ES-I3 (cell line): ENCODE results near the gene RBP3.

ENCODE experiments used
- H3K36me3 ChIP-seq: 2 replicates; pipeline ENCODE4 v1.6.1; 2013; ENCODE audit warnings: mild to moderate bottlenecking, low read length, control low read depth, moderate library complexity; ENCODE audit not compliant: insufficient read depth
- H3K4me1 ChIP-seq: 2 replicates; pipeline ENCODE4 v1.6.1; 2013; ENCODE audit warnings: mild to moderate bottlenecking, control low read depth, low read length; ENCODE audit not compliant: insufficient read depth
- H3K9ac ChIP-seq: 2 replicates; pipeline ENCODE4 v1.6.1; 2013; ENCODE audit warnings: low read depth, mild to moderate bottlenecking, low read length, moderate library complexity
- H3K9me3 ChIP-seq: 2 replicates; pipeline ENCODE4 v1.6.1; 2013; ENCODE audit warnings: mild to moderate bottlenecking, low read length, moderate library complexity; ENCODE audit not compliant: control insufficient read depth, insufficient read depth

RBP3 gene

GRCh38 chr10:47311193-47311931 is 36.8 kb upstream of the RBP3 start:
- Histone ChIP-seq H3K9ac (no peak overlapping the region), H3K36me3 (no peaks in the 10 kb centered on the region), H3K4me1 (no peaks in the 10 kb centered on the region), H3K9me3 (no peaks in the 10 kb centered on the region)

DNA sequence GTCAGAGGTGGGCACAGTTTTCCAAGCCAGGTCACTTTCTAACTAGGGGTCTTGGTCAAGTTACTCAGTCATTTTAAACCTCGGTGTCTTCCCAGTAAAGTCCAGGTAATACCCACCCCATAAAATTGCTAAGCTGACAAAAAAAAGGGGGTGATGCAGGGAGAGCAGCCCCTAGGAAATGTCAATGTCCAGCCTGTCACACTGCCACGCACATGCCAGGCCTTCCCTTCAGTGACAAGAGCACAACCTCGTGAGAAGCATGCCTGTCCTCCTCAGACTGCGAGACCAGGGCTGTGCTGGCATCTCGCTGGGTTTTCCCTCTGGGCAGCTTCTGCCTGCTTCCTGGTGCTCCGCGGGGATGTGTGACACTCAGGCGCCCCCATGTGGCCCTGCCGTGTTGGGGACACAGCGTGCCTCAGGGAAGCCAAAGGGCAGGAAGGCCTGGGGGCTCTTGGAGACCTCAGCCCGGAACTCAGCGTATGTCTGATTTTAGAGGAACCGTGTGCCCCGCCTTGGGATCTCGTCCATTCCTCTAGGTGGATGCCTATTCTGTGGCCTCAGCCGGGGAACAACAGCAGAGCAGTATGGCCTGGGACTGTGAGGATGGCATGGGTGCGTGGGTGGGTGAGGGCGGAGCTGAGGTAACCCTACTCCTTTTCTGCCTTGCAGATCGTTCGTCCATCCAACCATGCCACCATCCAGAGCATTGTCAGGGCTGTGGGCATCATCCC is 36.1 kb upstream of the RBP3 start:
- H3K9ac ChIP-seq = no peak overlapping the region
- no peaks in the 10 kb centered on the region for H3K9me3 ChIP-seq
- H3K36me3 ChIP-seq = no peaks in the 10 kb centered on the region
- no peaks in the 10 kb centered on the region for H3K4me1 ChIP-seq

- Histone ChIP-seq H3K4me1 (no peaks in the 10 kb centered on the region), H3K36me3 (no peaks in the 10 kb centered on the region), H3K9ac (no peak overlapping the region), H3K9me3 (no peaks in the 10 kb centered on the region)
Observed at GRCh38 chr10:47312663-47312995, 35.5 kb upstream of the RBP3 start.

GRCh38 chr10:47314416-47314970 is 33.7 kb upstream of the RBP3 start:
- H3K9ac ChIP-seq = no peak overlapping the region

DNA sequence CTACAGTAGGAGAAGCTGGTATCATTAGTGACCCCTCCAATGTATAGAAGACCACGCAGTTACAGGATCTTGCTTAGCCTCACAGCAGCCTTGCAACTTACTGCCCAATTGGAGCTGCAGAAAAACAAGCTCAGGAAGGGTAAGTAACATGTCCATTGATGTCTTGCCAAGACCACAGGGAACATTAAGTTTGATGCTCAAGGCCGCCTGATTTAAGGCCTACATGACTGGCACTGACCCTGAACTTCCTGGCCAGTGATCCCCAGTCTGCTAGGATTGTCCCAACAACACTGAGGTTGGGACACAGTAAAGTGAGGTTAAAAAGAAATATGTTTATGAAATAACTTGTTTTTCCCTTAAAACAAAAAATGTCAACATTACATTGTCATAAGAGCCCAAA is 32.7 kb upstream of the RBP3 start:
- Histone ChIP-seq H3K36me3 (no peaks in the 10 kb centered on the region), H3K4me1 (no peaks in the 10 kb centered on the region), H3K9ac (no peak overlapping the region), H3K9me3 (no peaks in the 10 kb centered on the region; the same call in 1 of the 2 replicates)

More at GRCh38 chr10:47314416-47314970, 33.7 kb upstream of the RBP3 start:
- Histone ChIP-seq H3K9me3 (no peaks in the 10 kb centered on the region), H3K36me3 (no peaks in the 10 kb centered on the region), H3K4me1 (no peaks in the 10 kb centered on the region)

GRCh38 chr10:47316131-47316530 is 32.0 kb upstream of the RBP3 start:
- Histone ChIP-seq H3K36me3 (no peaks in the 10 kb centered on the region), H3K4me1 (no peaks in the 10 kb centered on the region), H3K9ac (no peak overlapping the region), H3K9me3 (no peaks in the 10 kb centered on the region; the same call in 1 of the 2 replicates)

GRCh38 chr10:47317251-47317650 is 30.9 kb upstream of the RBP3 start:
- no peaks in the 10 kb centered on the region; the same call in 1 of the 2 replicates for H3K9me3 ChIP-seq
- no peak overlapping the region for H3K9ac ChIP-seq
- H3K36me3 ChIP-seq = no peaks in the 10 kb centered on the region
- no peaks in the 10 kb centered on the region for H3K4me1 ChIP-seq

- no peaks in the 10 kb centered on the region; the same call in 1 of the 2 replicates for H3K9me3 ChIP-seq
Observed at GRCh38 chr10:47318706-47319105, 29.5 kb upstream of the RBP3 start.

DNA sequence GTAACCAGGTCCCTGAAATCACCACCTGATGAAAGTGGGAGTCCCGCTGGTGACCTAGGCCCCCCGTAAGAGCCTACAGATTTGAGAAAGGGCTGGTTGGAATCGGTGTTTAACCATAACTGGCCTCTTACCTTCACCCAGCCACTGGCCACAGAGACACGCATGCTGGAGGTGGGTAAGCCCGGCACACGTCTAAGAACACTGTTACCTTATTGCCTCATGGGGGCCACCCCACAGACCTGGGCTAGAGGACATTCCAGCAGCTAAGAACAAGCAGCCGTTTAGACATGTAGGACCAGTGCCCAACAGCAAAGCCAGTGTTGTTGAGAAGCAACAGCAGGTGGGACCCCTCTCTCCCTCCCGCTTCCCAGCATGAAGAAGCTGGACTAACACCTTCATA is 28.4 kb upstream of the RBP3 start:
- H3K4me1 ChIP-seq = no peaks in the 10 kb centered on the region
- H3K9me3 ChIP-seq = no peaks in the 10 kb centered on the region; the same call in 1 of the 2 replicates
- no peaks in the 10 kb centered on the region for H3K36me3 ChIP-seq
- H3K9ac ChIP-seq = no peak overlapping the region

More at GRCh38 chr10:47318706-47319105, 29.5 kb upstream of the RBP3 start:
- Histone ChIP-seq H3K9ac (no peak overlapping the region), H3K4me1 (no peaks in the 10 kb centered on the region), H3K36me3 (no peaks in the 10 kb centered on the region)

DNA sequence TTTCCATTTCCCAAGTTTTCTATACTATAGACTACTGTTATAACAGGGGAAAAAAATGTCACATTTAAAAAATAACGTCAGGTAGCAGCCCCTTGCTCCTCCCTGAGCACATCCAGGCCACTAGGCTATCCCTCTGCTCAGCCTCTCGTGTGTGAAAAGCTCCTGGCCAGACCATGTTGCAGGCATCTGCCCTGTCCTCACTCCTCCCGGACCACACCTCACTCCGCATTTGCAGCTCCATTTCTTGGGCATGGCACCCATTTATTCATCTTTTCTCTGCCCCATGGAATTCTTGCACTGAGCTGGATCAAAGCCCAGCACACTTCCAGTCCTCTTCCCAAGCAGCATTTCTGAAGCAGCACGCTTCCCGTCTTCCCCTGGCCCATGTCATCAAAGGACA is 27.4 kb upstream of the RBP3 start:
- Histone ChIP-seq H3K36me3 (no peaks in the 10 kb centered on the region), H3K9ac (no peak overlapping the region), H3K4me1 (no peaks in the 10 kb centered on the region), H3K9me3 (no peaks in the 10 kb centered on the region; the same call in 1 of the 2 replicates)

DNA sequence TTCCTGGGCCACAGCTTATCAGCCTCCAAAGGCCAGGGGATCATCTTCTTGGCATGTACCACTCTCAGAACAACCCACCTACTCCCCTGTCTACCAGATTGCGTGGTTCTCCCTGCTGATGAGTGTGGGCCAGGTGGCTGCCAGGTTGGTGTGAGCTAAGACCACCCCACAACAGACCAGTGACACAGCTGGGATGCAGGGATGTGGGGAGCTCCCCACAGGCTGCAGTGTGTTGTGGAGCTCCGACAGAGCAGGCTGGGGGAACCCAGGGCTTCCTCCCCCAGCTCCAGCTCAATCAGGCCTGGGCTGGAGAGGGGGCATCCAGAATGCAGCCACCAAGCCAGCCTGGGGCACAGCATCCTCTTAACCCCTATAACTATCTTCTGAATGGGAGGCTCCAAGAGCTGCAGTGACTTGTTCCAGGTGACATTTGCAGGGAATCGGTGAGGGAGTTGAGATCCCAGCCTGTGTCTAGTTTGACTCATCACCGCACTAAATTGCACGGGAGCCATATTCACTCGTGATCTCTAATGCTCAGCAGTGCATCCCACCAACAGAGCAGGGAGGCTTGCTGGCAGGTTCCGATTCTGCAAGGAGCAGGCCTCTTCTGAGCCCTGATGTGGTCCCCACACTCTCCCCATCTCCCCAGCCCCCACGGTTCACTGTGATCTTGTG is 26.5 kb upstream of the RBP3 start:
- Histone ChIP-seq H3K4me1 (no peaks in the 10 kb centered on the region), H3K9me3 (no peaks in the 10 kb centered on the region; the same call in 1 of the 2 replicates), H3K36me3 (no peaks in the 10 kb centered on the region), H3K9ac (no peak overlapping the region)

GRCh38 chr10:47322300-47323061 is 25.7 kb upstream of the RBP3 start, which contains the start of gene GDF2:
GDF2 (plus strand) TSS chr10:47322454; CDS start chr10:47322669, 215 bp downstream.
- no peaks in the 10 kb centered on the region for H3K4me1 ChIP-seq
- no peaks in the 10 kb centered on the region for H3K36me3 ChIP-seq
- H3K9me3 ChIP-seq = no peaks in the 10 kb centered on the region; the same call in 1 of the 2 replicates
- H3K9ac ChIP-seq = no peak within 1 kb of the TSS

DNA sequence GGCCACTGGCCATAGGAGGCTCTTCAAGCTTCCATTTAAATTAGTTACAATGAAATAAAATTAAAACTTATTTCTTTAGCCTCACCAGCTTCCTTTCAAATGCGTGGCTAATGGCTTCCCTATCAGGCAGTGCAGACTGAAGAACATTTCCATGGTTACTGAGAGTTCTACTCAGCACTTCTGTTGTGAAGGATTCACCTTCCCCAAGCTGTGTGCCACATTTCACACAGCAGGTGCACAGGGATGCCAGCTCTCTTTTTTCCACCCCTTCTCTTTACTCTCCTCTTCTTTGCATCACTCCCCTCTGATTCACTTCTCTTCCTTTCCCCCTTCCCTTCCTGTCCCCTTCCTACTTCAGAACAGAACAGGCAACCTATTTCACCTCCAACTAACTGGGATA is 25.1 kb upstream of the RBP3 start:
- no peak overlapping the region for H3K9ac ChIP-seq
- H3K4me1 ChIP-seq = no peaks in the 10 kb centered on the region
- H3K9me3 ChIP-seq = no peaks in the 10 kb centered on the region; the same call in 1 of the 2 replicates
- H3K36me3 ChIP-seq = no peaks in the 10 kb centered on the region
